ENCODE measurements around the gene MAK.
"Not testable (repeated sequence)": the region's sequence is repeated elsewhere in the genome, so short reads cannot be mapped to it uniquely, and the experiment has no call there.

DNA sequence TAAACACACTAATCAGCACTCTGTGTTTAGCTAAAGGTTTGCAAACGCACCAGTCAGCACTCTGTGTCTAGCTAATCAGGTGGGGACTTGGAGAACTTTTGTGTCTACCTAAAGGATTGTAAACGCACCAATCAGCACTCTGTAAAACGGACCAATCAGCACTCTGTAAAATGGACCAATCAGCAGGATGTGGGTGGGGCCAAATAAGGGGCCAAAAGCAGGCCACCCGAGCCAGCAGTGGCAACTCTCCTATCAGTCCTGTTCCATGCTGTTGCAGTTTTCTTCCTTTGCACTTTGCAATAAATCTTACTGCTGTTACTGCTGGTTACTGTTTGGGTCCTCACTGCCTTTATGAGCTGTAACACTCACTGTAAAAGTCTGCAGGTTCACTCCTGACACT, 96.7 kb downstream of the MAK start:
- TF ChIP-seq, protein P1, sequence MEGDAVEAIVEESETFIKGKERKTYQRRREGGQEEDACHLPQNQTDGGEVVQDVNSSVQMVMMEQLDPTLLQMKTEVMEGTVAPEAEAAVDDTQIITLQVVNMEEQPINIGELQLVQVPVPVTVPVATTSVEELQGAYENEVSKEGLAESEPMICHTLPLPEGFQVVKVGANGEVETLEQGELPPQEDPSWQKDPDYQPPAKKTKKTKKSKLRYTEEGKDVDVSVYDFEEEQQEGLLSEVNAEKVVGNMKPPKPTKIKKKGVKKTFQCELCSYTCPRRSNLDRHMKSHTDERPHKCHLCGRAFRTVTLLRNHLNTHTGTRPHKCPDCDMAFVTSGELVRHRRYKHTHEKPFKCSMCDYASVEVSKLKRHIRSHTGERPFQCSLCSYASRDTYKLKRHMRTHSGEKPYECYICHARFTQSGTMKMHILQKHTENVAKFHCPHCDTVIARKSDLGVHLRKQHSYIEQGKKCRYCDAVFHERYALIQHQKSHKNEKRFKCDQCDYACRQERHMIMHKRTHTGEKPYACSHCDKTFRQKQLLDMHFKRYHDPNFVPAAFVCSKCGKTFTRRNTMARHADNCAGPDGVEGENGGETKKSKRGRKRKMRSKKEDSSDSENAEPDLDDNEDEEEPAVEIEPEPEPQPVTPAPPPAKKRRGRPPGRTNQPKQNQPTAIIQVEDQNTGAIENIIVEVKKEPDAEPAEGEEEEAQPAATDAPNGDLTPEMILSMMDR (IDR thresholded peaks at IDR 0.05; ENCODE audit: low read depth, low read length, missing input control): not testable (repeated sequence)
- not testable (repeated sequence) for TF ChIP-seq EGR1 (IDR thresholded peaks at IDR 0.05; ENCODE audit: low read depth in 2 of 2); NR2F2 (IDR thresholded peaks at IDR 0.05); FOXA1 (IDR thresholded peaks at IDR 0.05); RXRA (IDR thresholded peaks at IDR 0.05); SP1 (IDR thresholded peaks at IDR 0.05); GABPA (IDR thresholded peaks at IDR 0.05 in 1 of 2, conservative IDR thresholded peaks at IDR 0.05 in 1 of 2)
- TF ChIP-seq, protein P2, sequence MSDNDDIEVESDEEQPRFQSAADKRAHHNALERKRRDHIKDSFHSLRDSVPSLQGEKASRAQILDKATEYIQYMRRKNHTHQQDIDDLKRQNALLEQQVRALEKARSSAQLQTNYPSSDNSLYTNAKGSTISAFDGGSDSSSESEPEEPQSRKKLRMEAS (IDR thresholded peaks at IDR 0.05): not testable (repeated sequence)
- TF ChIP-seq, protein P3, sequence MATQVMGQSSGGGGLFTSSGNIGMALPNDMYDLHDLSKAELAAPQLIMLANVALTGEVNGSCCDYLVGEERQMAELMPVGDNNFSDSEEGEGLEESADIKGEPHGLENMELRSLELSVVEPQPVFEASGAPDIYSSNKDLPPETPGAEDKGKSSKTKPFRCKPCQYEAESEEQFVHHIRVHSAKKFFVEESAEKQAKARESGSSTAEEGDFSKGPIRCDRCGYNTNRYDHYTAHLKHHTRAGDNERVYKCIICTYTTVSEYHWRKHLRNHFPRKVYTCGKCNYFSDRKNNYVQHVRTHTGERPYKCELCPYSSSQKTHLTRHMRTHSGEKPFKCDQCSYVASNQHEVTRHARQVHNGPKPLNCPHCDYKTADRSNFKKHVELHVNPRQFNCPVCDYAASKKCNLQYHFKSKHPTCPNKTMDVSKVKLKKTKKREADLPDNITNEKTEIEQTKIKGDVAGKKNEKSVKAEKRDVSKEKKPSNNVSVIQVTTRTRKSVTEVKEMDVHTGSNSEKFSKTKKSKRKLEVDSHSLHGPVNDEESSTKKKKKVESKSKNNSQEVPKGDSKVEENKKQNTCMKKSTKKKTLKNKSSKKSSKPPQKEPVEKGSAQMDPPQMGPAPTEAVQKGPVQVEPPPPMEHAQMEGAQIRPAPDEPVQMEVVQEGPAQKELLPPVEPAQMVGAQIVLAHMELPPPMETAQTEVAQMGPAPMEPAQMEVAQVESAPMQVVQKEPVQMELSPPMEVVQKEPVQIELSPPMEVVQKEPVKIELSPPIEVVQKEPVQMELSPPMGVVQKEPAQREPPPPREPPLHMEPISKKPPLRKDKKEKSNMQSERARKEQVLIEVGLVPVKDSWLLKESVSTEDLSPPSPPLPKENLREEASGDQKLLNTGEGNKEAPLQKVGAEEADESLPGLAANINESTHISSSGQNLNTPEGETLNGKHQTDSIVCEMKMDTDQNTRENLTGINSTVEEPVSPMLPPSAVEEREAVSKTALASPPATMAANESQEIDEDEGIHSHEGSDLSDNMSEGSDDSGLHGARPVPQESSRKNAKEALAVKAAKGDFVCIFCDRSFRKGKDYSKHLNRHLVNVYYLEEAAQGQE (IDR thresholded peaks at IDR 0.05): not testable (repeated sequence)
- TF ChIP-seq, protein P4, sequence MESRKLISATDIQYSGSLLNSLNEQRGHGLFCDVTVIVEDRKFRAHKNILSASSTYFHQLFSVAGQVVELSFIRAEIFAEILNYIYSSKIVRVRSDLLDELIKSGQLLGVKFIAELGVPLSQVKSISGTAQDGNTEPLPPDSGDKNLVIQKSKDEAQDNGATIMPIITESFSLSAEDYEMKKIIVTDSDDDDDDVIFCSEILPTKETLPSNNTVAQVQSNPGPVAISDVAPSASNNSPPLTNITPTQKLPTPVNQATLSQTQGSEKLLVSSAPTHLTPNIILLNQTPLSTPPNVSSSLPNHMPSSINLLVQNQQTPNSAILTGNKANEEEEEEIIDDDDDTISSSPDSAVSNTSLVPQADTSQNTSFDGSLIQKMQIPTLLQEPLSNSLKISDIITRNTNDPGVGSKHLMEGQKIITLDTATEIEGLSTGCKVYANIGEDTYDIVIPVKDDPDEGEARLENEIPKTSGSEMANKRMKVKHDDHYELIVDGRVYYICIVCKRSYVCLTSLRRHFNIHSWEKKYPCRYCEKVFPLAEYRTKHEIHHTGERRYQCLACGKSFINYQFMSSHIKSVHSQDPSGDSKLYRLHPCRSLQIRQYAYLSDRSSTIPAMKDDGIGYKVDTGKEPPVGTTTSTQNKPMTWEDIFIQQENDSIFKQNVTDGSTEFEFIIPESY (IDR thresholded peaks at IDR 0.05): not testable (repeated sequence)

All from liver (tissue), 3 donors.